GM21515 (cell line): Measurements from ENCODE around the gene ATP2C1.

ENCODE experiments used
- ATAC-seq: cut with Tn5 transposase; IDR thresholded peaks from one replicate; pipeline ENCODE4 v1.9.1; 2021; ENCODE audit not compliant: unreplicated experiment

ATP2C1 gene

GRCh38 chr3:130975251-130975650, 81.4 kb downstream of the ATP2C1 start:
- no peak for ATAC-seq

GRCh38 chr3:130976706-130977105, 82.8 kb downstream of the ATP2C1 start:
- no peak for ATAC-seq

- ATAC-seq, result no peak
Measured at GRCh38 chr3:130979117-130979516, 85.2 kb downstream of the ATP2C1 start.

- ATAC-seq, result no peak
Measured at GRCh38 chr3:130981469-130981868, 87.6 kb downstream of the ATP2C1 start.

GRCh38 chr3:130990282-130990681, 96.4 kb downstream of the ATP2C1 start:
- ATAC-seq, result no peak

- ATAC-seq, result no peak
Measured at GRCh38 chr3:130991126-130991525, 97.2 kb downstream of the ATP2C1 start.

GRCh38 chr3:130992344-130992743, 98.5 kb downstream of the ATP2C1 start:
- no peak for ATAC-seq

GRCh38 chr3:130997289-130997688, 103.4 kb downstream of the ATP2C1 start:
- ATAC-seq, result no peak

GRCh38 chr3:131001071-131001470, 107.2 kb downstream of the ATP2C1 start:
- ATAC-seq, result no peak

GRCh38 chr3:131004603-131005002, 110.7 kb downstream of the ATP2C1 start:
- no peak for ATAC-seq

GRCh38 chr3:131007256-131007655, 113.4 kb downstream of the ATP2C1 start:
- ATAC-seq, result no peak

- ATAC-seq, result no peak
Measured at GRCh38 chr3:131007782-131008181, 113.9 kb downstream of the ATP2C1 start.

GRCh38 chr3:131008326-131008725, 114.4 kb downstream of the ATP2C1 start:
- no peak for ATAC-seq

- ATAC-seq, result no peak
Measured at GRCh38 chr3:131009698-131010097, 115.8 kb downstream of the ATP2C1 start.

GRCh38 chr3:131018970-131019369, 125.1 kb downstream of the ATP2C1 start:
- ATAC-seq, result no peak

- no peak for ATAC-seq
Measured at GRCh38 chr3:131020122-131020693, 126.3 kb downstream of the ATP2C1 start.

GRCh38 chr3:131025539-131025938, 131.7 kb downstream of the ATP2C1 start:
- no peak for ATAC-seq

GRCh38 chr3:131026321-131027151, 132.7 kb downstream of the ATP2C1 start, which contains the start of the genes ASTE1 and NEK11:
Gene ASTE1, minus strand, starts transcription at chr3:131026825. Its CDS starts 1,519 bp downstream, at chr3:131025306.
Gene NEK11, plus strand, starts transcription at chr3:131026877. Its CDS starts 2,832 bp downstream, at chr3:131029709.
- peak; percentile 99 for ATAC-seq

GRCh38 chr3:131028844-131029243, 135.0 kb downstream of the ATP2C1 start:
- ATAC-seq, result no peak

GRCh38 chr3:131031660-131032059, 137.8 kb downstream of the ATP2C1 start:
- ATAC-seq, result no peak

- peak; percentile 64 for ATAC-seq
Measured at GRCh38 chr3:131033480-131034080, 139.7 kb downstream of the ATP2C1 start.
